Loucy (cell line): ENCODE results near the gene MGAT5B.

Source experiments
- H2AFZ ChIP-seq: fragments of 200-600 bp; sonication (generic); 2 replicates; pipeline ENCODE4 v1.6.0; 2016; ENCODE audit warnings: antibody characterized with exemption, mild to moderate bottlenecking, low read length, moderate library complexity
- H3F3A ChIP-seq: fragments of 200-600 bp; 2 replicates; pipeline ENCODE4 v1.6.0; 2016; ENCODE audit warnings: antibody characterized with exemption, low read depth, mild to moderate bottlenecking
- H3K27me3 ChIP-seq: fragments of 200-600 bp; sonication (generic); 2 replicates; pipeline ENCODE4 v1.6.1; 2014; ENCODE audit warnings: low read length, mild to moderate bottlenecking; ENCODE audit not compliant: insufficient read depth, poor library complexity, severe bottlenecking
- H3K36me3 ChIP-seq: fragments of 200-600 bp; sonication (generic); 2 replicates; pipeline ENCODE4 v1.6.1; 2016; ENCODE audit warnings: low read length; ENCODE audit not compliant: insufficient read depth
- H3K4me1 ChIP-seq: fragments of 200-600 bp; sonication (generic); 2 replicates; pipeline ENCODE4 v1.5.1; 2014; ENCODE audit warnings: low read length, mild to moderate bottlenecking; ENCODE audit not compliant: insufficient read depth, poor library complexity, severe bottlenecking
- H3K4me2 ChIP-seq: fragments of 200-600 bp; sonication (generic); 2 replicates; pipeline ENCODE4 v1.6.0; 2014; ENCODE audit warnings: antibody characterized with exemption, low read length, low read depth, mild to moderate bottlenecking; ENCODE audit not compliant: poor library complexity, severe bottlenecking
- H3K4me3 ChIP-seq: fragments of 200-600 bp; sonication (generic); 2 replicates; pipeline ENCODE4 v1.5.1; 2014; ENCODE audit warnings: low read length, mild to moderate bottlenecking, mixed read lengths; ENCODE audit not compliant: poor library complexity, severe bottlenecking
- H3K79me2 ChIP-seq: fragments of 200-600 bp; sonication (generic); 2 replicates; pipeline ENCODE4 v1.6.1; 2014; ENCODE audit warnings: low read length; ENCODE audit not compliant: insufficient read depth
- H3K9ac ChIP-seq: fragments of 200-600 bp; sonication (generic); 2 replicates; pipeline ENCODE4 v1.6.0; 2014; ENCODE audit warnings: mild to moderate bottlenecking, low read depth, low read length, moderate library complexity; ENCODE audit not compliant: poor library complexity, severe bottlenecking
- H3K9me2 ChIP-seq: fragments of 200-600 bp; sonication (generic); replicated peaks from 2 replicates; pipeline ENCODE4 v1.6.1; 2016; ENCODE audit warnings: low read depth, low read length, mixed read lengths
- H3K9me3 ChIP-seq: fragments of 200-600 bp; sonication (generic); 2 replicates; pipeline ENCODE4 v1.6.1; 2014; ENCODE audit warnings: mild to moderate bottlenecking, antibody characterized with exemption, low read length, low read depth; ENCODE audit not compliant: insufficient read depth
- H4K20me1 ChIP-seq: fragments of 200-600 bp; sonication (generic); 2 replicates; pipeline ENCODE4 v1.6.0; 2014; ENCODE audit warnings: antibody characterized with exemption, low read length, mild to moderate bottlenecking; ENCODE audit not compliant: insufficient read depth, poor library complexity, severe bottlenecking
- CTCF ChIP-seq: fragments of 200-600 bp; sonication (generic); conservative IDR thresholded peaks from 2 replicates; pipeline ENCODE4 v1.5.1; 2014; ENCODE audit warnings: mild to moderate bottlenecking, antibody characterized with exemption, low read length
- EZH2phosphoT487 ChIP-seq: fragments of 200-600 bp; IDR thresholded peaks from 2 replicates; pipeline ENCODE4 v1.6.1; 2018; ENCODE audit warnings: antibody characterized with exemption, mild to moderate bottlenecking, moderate library complexity, borderline replicate concordance

MGAT5B gene

GRCh38 chr17:76955191-76955590 is 87.0 kb downstream of the MGAT5B start:
- TF ChIP-seq CTCF (no peak), EZH2phosphoT487 (no peak)
- Histone ChIP-seq H3K4me2 (no peak overlapping the region), H3K9ac (no peak overlapping the region), H3K27me3 (no peaks in the 10 kb centered on the region), H3K4me1 (no peaks in the 10 kb centered on the region), H3K4me3 (no peak overlapping the region), H3K79me2 (no peaks in the 10 kb centered on the region), H3F3A (no peaks in the 10 kb centered on the region), H3K9me3 (no peaks in the 10 kb centered on the region), H2AFZ (no peak overlapping the region), H3K36me3 (no peaks in the 10 kb centered on the region), H4K20me1 (no peaks in the 10 kb centered on the region), H3K9me2 (no peaks in the 10 kb centered on the region)

DNA sequence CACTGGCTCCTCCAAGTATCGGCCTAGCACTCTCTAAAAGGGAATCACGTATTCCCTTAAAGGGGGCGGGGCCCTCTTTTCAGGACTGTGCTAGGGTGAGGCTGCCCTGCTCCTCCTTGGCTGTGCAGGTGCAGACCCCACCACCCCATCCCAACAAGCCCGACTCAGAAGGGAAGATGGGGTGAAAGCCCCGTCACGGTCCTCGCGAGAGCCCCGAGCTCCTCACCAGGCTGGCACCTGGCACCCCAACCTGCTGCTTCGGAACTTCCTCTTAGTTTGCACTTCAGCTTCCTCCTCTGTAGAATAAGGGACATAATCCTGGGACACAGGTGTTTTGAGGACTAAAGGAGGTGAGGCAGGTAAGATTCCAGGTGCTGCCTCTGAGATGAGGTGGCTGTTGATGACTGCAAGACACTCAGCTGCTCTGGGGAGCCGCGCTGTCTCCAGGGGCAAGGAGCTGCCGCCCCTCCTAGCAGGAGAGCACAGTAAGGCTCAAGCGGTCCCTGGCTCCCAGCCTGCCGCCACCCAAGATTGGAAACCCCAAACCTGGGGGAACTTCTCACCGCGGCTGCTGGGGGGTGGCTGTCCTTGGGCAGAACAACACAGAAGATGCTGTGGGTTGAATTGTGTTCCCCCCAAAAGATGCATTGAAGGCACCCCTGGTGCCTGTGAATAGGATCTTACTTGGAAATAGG is 88.8 kb downstream of the MGAT5B start:
- H3K4me1 ChIP-seq, result no peaks in the 10 kb centered on the region
- H3K4me2 ChIP-seq, result no peak overlapping the region
- no peak overlapping the region for H3K9ac ChIP-seq
- no peaks in the 10 kb centered on the region for H3K9me2 ChIP-seq
- H3K27me3 ChIP-seq, result no peaks in the 10 kb centered on the region
- TF ChIP-seq CTCF (no peak), EZH2phosphoT487 (no peak)
- no peaks in the 10 kb centered on the region for H4K20me1 ChIP-seq
- no peaks in the 10 kb centered on the region for H3K36me3 ChIP-seq
- no peaks in the 10 kb centered on the region for H3K79me2 ChIP-seq
- H3K9me3 ChIP-seq, result no peaks in the 10 kb centered on the region
- no peak overlapping the region for H3K4me3 ChIP-seq
- no peak overlapping the region for H2AFZ ChIP-seq
- H3F3A ChIP-seq, result no peaks in the 10 kb centered on the region

DNA sequence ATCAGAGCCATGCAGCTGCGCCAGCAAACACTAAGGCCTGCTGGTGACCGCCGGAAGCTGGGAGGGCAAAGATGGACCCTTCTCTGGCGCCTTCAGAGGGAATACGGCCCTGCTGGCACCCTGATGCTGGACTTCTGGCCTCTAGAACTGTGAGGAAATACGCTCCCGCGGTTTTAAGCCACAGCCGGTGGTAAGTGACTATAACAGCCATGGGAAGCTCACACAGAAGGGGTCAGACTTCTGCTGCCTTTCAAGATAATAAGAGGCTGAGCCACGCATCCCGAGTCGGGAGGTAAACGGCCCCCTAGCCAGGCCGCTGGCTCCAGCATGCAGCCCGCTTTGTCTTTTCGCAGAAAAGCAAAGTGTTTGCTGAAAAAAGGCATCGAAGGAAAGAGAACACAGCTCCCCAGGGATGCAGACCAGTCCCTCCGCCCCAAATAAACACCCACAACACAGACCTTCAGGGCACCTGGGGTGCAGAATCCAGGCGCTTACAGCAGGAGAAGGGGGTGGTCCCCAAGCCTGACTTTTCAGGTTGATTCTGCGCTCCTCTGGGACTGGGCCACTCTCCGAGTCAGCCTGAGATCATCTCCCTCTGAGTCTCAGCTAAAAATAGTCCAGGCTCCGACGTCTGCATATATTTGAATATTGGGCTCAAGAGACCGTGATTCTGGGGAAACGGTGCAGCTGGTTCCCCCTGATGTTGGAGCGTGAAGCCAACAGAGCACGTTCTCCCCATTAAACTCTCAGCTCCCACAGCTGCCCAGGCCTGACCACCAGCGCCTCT is 89.7 kb downstream of the MGAT5B start:
- H4K20me1 ChIP-seq, result no peaks in the 10 kb centered on the region
- H3K4me1 ChIP-seq, result no peaks in the 10 kb centered on the region
- no peaks in the 10 kb centered on the region for H3K27me3 ChIP-seq
- H3F3A ChIP-seq, result no peaks in the 10 kb centered on the region
- H2AFZ ChIP-seq, result no peak overlapping the region
- no peaks in the 10 kb centered on the region for H3K79me2 ChIP-seq
- H3K9me3 ChIP-seq, result no peaks in the 10 kb centered on the region
- no peaks in the 10 kb centered on the region for H3K9me2 ChIP-seq
- no peak overlapping the region for H3K9ac ChIP-seq
- no peak overlapping the region for H3K4me3 ChIP-seq
- H3K36me3 ChIP-seq, result no peaks in the 10 kb centered on the region
- H3K4me2 ChIP-seq, result no peak overlapping the region
- TF ChIP-seq EZH2phosphoT487 (no peak), CTCF (no peak)
